T-helper 2 cell treated with Interferon-gamma antibody and Interleukin-4, amounts not matched to agents 5 μg/mL and 100 μg/mL, for 36 hours (primary cell): ENCODE measurements around the gene PIN1.

Experiments
- DNase-seq: peaks from one replicate; pipeline ENCODE4 v3.0.0; 2021; ENCODE audit warnings: low spot score
- H3K27ac Mint-ChIP-seq: one replicate; pipeline ENCODE4 v1.8.0; 2021; ENCODE audit warnings: mild to moderate bottlenecking, mixed read lengths
- H3K27me3 Mint-ChIP-seq: one replicate; pipeline ENCODE4 v1.8.0; 2021; ENCODE audit warnings: low read depth, mixed read lengths
- H3K36me3 Mint-ChIP-seq: one replicate; pipeline ENCODE4 v1.8.0; 2021; ENCODE audit warnings: low read depth, mixed read lengths
- H3K4me1 Mint-ChIP-seq: one replicate; pipeline ENCODE4 v1.8.0; 2021; ENCODE audit warnings: low read depth, mixed read lengths
- H3K4me3 Mint-ChIP-seq: one replicate; pipeline ENCODE4 v1.8.0; 2022; ENCODE audit warnings: mild to moderate bottlenecking, moderate library complexity, mixed read lengths
- H3K9me3 Mint-ChIP-seq: one replicate; pipeline ENCODE4 v1.8.0; 2021; ENCODE audit warnings: mixed read lengths

Gene PIN1

DNA sequence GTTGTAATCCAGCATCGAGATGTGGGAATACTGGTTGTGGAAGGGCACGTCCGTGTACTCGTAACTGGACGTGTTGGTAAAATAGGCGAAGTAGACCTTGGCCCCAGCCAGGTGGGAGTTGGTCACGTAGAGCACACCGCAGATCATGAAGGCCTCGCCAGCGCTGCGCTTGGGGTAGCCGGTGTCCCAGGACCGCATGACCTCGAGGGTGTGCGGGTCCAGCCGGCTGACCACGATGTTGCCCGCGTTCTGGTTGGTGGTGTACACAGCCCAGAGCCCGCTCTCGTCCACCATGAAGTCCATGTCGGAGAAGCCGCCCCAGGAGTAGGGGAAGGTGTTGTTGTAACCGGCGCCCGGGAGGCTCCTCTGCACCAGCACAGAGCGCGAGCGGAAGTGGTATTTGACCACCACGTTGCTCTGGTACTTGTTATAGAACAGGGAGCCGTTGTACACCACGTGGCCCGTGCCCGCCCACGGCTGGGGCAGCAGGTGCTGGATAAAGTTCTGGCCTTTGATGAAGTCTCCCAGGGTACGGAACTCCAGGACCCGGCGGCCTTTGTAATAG lies 19.2 kb downstream of the PIN1 start:
- no peaks in the 10 kb centered on the region for H3K27me3 Mint-ChIP-seq
- H3K36me3 Mint-ChIP-seq = peaks cover 14% of the 10 kb centered on the region
- no peak overlapping the region for H3K4me3 Mint-ChIP-seq
- peaks cover 28% of the 10 kb centered on the region for H3K4me1 Mint-ChIP-seq
- no peak for DNase-seq
- no peaks in the 10 kb centered on the region for H3K9me3 Mint-ChIP-seq
- H3K27ac Mint-ChIP-seq = no peak overlapping the region

GRCh38 chr19:9856609-9857008 lies 21.5 kb downstream of the PIN1 start:
- peaks cover 45% of the 10 kb centered on the region for H3K4me1 Mint-ChIP-seq
- peak overlapping the region; percentile 45 for H3K27ac Mint-ChIP-seq
- no peaks in the 10 kb centered on the region for H3K9me3 Mint-ChIP-seq
- no peaks in the 10 kb centered on the region for H3K27me3 Mint-ChIP-seq
- peaks cover 14% of the 10 kb centered on the region for H3K36me3 Mint-ChIP-seq
- H3K4me3 Mint-ChIP-seq = peak overlapping the region; percentile 59
- no peak for DNase-seq

DNA sequence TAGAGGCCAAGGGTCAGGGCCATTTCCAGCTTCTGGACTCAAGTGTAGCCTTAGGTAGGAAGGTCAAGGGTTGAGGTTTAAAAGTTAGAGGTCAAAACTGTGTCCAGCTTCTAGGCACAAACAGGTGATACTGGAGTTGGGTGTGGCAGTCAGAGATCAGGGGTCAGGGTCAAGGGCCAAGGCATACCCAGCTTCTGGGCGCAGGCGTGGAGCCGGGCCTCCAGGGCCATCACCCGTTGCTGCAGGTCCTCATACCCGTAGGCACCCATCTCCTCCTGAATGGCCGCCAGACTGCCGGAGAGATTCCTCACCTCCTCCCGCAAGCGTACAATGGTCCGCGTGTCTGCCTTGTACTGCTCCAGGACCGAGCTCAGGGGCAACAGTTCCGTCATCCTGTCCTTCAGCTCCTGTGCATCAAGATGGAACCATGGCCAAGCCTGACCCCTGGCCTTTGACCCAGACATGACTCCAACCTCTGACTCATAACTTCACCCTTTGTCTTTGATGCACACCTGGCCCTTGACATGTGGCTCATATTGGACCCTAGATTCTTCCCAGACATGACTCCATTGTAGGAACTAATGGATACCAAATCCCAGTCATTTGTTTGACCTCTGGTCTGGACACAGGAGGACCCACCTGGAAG lies 22.1 kb downstream of the PIN1 start:
- peaks cover 12% of the 10 kb centered on the region for H3K36me3 Mint-ChIP-seq
- H3K4me3 Mint-ChIP-seq = peak overlapping the region; percentile 92
- no peaks in the 10 kb centered on the region for H3K27me3 Mint-ChIP-seq
- no peaks in the 10 kb centered on the region for H3K9me3 Mint-ChIP-seq
- peak overlapping the region; percentile 46 for H3K27ac Mint-ChIP-seq
- no peak for DNase-seq
- peaks cover 47% of the 10 kb centered on the region for H3K4me1 Mint-ChIP-seq

- peak overlapping the region; percentile 94 for H3K27ac Mint-ChIP-seq
Observed at GRCh38 chr19:9857920-9858746, 23.0 kb downstream of the PIN1 start.

DNA sequence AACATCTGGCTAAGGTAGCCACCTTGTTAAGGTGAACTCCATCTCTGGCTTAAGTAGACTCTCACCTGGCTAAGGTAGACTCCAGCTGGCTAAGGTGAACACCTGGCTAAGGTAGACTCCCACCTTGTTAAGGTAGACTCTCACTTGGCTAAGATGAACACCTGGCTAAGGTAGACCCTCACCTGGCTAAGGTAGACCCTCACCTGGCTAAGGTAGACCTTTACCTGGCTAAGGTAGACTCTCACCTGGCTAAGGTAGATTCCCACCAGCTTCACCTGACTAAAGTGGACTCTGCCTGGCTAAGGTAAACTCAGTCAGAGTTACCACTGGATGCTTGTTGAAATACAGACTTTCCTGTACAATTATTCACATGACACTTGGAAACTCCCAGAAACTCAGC lies 23.6 kb downstream of the PIN1 start:
- Mint-ChIP-seq H3K27me3 (no peaks in the 10 kb centered on the region), H3K4me3 (peak overlapping the region; percentile 92), H3K27ac (peak overlapping the region; percentile 94), H3K36me3 (peaks cover 8% of the 10 kb centered on the region), H3K4me1 (peaks cover 58% of the 10 kb centered on the region), H3K9me3 (no peaks in the 10 kb centered on the region)
- no peak for DNase-seq

More at GRCh38 chr19:9857920-9858746, 23.0 kb downstream of the PIN1 start:
- peak; percentile 16 for DNase-seq
- Mint-ChIP-seq H3K4me1 (peaks cover 52% of the 10 kb centered on the region), H3K36me3 (peaks cover 9% of the 10 kb centered on the region), H3K27me3 (no peaks in the 10 kb centered on the region), H3K4me3 (peak overlapping the region; percentile 92), H3K9me3 (no peaks in the 10 kb centered on the region)

DNA sequence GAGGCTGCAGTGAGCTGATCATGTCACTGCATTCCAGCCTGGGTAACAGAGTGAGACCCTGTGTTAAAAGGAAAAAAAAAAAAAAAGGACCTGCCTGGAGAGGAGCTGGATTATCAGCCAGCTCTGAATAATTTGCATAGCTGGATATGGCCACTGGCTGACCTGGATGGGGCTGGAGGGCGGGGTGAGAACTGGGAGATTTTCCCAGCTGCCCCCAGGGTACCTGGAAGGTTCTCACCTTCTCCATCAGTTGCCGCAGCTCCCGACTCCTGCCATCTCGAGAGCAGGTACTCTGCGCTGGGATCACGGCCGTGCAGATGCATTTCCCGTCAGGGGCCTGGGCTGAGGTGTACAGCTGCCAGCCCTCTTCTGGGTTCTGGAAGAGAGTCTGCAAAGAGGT lies 25.3 kb downstream of the PIN1 start:
- Mint-ChIP-seq H3K4me1 (peaks cover 72% of the 10 kb centered on the region), H3K9me3 (no peaks in the 10 kb centered on the region), H3K4me3 (no peak overlapping the region), H3K27ac (no peak overlapping the region), H3K36me3 (peaks cover 6% of the 10 kb centered on the region), H3K27me3 (no peaks in the 10 kb centered on the region)
- no peak for DNase-seq

GRCh38 chr19:9861503-9861902 lies 26.4 kb downstream of the PIN1 start:
- H3K9me3 Mint-ChIP-seq = no peaks in the 10 kb centered on the region
- no peaks in the 10 kb centered on the region for H3K27me3 Mint-ChIP-seq
- no peak for DNase-seq
- H3K4me3 Mint-ChIP-seq = no peak overlapping the region
- H3K4me1 Mint-ChIP-seq = peaks cover 80% of the 10 kb centered on the region
- H3K36me3 Mint-ChIP-seq = peaks cover 6% of the 10 kb centered on the region
- peak overlapping the region; percentile 84 for H3K27ac Mint-ChIP-seq

GRCh38 chr19:9862938-9863337 lies 27.8 kb downstream of the PIN1 start:
- H3K27me3 Mint-ChIP-seq = no peaks in the 10 kb centered on the region
- peak overlapping the region; percentile 93 for H3K27ac Mint-ChIP-seq
- H3K9me3 Mint-ChIP-seq = no peaks in the 10 kb centered on the region
- H3K4me3 Mint-ChIP-seq = peak overlapping the region; percentile 84
- peak; percentile 26 for DNase-seq
- H3K4me1 Mint-ChIP-seq = peaks cover 72% of the 10 kb centered on the region
- H3K36me3 Mint-ChIP-seq = peaks cover under 1% of the 10 kb centered on the region

GRCh38 chr19:9863759-9864158 lies 28.6 kb downstream of the PIN1 start:
- Mint-ChIP-seq H3K27me3 (no peaks in the 10 kb centered on the region), H3K9me3 (no peaks in the 10 kb centered on the region), H3K27ac (peak overlapping the region; percentile 93), H3K4me3 (peak overlapping the region; percentile 84), H3K4me1 (peaks cover 65% of the 10 kb centered on the region), H3K36me3 (no peaks in the 10 kb centered on the region)
- DNase-seq = no peak

DNA sequence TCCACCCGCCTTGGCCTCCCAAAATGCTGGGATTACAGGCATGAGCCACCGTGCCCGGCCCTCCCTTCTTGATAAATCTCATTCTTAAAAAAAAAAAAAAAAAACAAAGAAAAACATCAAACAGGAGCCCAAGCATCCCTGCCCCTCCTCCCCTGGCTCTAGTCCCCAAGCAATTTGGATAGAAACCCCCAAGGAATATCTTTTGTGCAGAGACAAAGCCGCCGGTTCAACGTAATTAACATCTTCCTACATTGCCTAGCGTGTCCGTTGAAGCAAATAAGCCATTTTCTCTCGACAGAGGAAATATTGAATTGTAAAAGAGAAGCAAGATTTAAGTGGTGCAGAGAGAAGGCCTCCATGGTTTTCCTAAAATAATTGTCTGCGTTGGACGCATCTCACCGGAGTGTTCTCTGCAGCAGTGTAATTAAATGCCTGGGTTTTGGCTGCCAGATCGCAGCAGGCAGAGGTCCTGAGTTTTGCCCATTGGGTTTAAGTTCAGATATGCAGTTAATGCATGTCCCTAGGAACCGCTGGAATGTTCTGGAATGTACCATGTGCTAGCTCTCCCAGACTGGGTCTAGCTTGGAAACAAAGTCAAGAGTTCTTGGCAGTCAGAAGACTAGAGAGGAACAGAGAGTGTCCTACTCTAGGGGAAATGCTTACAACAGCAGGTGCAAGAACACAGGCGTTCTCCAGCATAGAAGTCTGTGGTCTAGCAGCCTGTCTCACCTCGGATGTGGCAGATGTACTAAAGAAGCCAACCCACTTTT lies 30.8 kb downstream of the PIN1 start:
- Mint-ChIP-seq H3K27ac (peak overlapping the region; percentile 46), H3K27me3 (no peaks in the 10 kb centered on the region), H3K9me3 (no peaks in the 10 kb centered on the region), H3K4me1 (peaks cover 49% of the 10 kb centered on the region), H3K4me3 (peak overlapping the region; percentile 72), H3K36me3 (no peaks in the 10 kb centered on the region)
- DNase-seq = no peak

DNA sequence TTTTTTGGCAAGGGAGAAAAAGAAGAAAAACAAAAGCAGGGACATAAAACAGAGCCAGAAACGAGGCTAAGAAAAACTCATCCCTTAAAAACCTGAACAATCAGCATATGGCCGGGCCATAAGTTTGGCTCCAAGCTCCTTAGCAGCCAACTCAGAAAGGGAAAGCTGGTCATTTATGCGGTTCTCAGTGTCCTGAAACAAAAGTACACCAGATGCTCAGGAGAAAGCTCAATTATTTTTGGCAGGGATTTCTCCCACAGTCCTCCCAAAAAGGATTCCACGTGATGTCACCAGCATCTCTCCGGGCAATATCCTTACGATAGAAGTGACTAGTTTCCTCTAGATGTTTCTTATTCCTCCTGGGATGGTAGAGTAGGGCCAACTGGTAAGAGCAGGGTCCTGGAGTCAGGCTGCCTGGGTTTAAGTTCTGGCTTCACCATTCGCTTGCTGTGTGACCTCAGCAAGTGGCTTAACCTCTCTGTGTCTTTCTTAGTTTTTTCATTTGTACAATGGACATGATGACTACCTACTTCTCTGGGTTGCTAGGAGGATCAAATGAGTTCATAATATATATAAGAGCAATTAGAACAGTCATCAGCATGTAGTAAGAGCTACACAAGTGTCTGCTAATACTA lies 34.0 kb downstream of the PIN1 start:
- no peaks in the 10 kb centered on the region for H3K36me3 Mint-ChIP-seq
- no peak overlapping the region for H3K4me3 Mint-ChIP-seq
- H3K9me3 Mint-ChIP-seq = no peaks in the 10 kb centered on the region
- peaks cover 23% of the 10 kb centered on the region for H3K4me1 Mint-ChIP-seq
- H3K27ac Mint-ChIP-seq = no peak overlapping the region
- H3K27me3 Mint-ChIP-seq = no peaks in the 10 kb centered on the region
- no peak for DNase-seq

DNA sequence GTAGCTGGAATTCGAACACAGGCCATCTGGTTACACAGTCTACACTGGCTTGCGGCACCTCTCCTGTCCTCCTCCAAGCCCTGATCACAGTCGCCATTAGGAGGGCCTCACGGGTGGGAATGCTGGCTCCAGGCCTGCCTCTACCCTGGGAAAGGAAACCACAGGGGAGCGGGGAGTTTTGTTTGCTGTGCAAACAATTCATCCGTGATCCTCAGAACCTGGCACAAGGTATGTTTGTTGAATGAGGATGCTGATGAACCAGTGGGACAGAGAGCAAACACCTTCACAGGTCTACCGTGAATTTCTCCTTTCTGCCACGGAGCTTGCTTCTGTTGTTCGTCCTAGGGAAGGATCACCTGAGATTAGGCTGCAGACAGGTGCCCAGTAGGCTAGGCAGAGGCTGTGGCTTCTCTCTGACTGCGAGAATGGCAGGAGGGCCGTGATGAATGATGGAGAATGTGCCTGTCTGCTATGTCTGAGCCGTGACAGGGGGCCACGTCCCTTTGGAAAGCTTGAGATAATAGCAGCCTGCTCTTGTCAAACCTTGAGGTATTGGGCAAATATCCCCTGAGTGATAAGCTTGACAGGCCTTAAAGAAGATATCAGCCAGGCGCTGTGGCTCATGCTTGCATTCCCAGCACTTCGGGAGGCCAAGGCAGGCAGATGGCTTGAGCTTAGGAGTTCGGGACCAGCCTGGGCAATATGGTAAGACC lies 36.7 kb downstream of the PIN1 start:
- Mint-ChIP-seq H3K27ac (no peak overlapping the region), H3K4me1 (peaks cover 2% of the 10 kb centered on the region), H3K27me3 (no peaks in the 10 kb centered on the region), H3K9me3 (no peaks in the 10 kb centered on the region), H3K4me3 (no peak overlapping the region), H3K36me3 (no peaks in the 10 kb centered on the region)
- no peak for DNase-seq
